H1 (cell line): ENCODE results near the gene E2F8. TPM values are rescaled to one million over a fixed set of nuclear protein-coding genes. Genes with fewer than 3 reads are reported as not detected.

Experiments used
- CTCF ChIA-PET: fragments of 300-600 bp; sonication (Branson Sonifier 250); formaldehyde crosslinking; loops from one replicate; lab custom pipeline; 2021; ENCODE audit not compliant: partially characterized antibody; lab: Charles Lee
- POLR2A ChIA-PET: fragments of 300-600 bp; sonication (Branson Sonifier 250); formaldehyde crosslinking; loops from one replicate; lab custom pipeline; 2021; ENCODE audit warnings: inconsistent platforms; ENCODE audit not compliant: partially characterized antibody; lab: Charles Lee
- DNase-seq, 2 experiments: peaks; one replicate each; pipeline versions ENCODE4 v3.0.0 to v3.0.0-alpha.2; 2010 to 2022; ENCODE audit warnings: low spot score in 2 of 2, low read depth in 1 of 2, mixed read lengths in 1 of 2
- FAIRE-seq: peaks from 2 replicates; lab custom pipeline; 2011; peaks lifted over from hg19 to GRCh38; lab: Jason Lieb, UNC
- H2AFZ ChIP-seq: 2 replicates; pipeline ENCODE4 v1.8.1; 2012; ENCODE audit warnings: low read length, inconsistent platforms
- H2AK5ac ChIP-seq: 2 replicates; pipeline ENCODE4 v1.6.1; 2013; ENCODE audit warnings: low read depth, low read length
- H2BK120ac ChIP-seq: replicated peaks from 2 replicates; pipeline ENCODE3; 2013; ENCODE audit warnings: low read depth, low read length, inconsistent platforms
- H2BK12ac ChIP-seq: 2 replicates; pipeline ENCODE4 v1.6.1; 2013; ENCODE audit warnings: low read depth, low read length
- H2BK15ac ChIP-seq: 2 replicates; pipeline ENCODE4 v1.6.1; 2013; ENCODE audit warnings: low read length
- H2BK20ac ChIP-seq: 2 replicates; pipeline ENCODE4 v1.6.1; 2013; ENCODE audit warnings: low read length
- H2BK5ac ChIP-seq: 2 replicates; pipeline ENCODE4 v1.6.1; 2013; ENCODE audit warnings: low read depth, low read length
- H3K14ac ChIP-seq: 2 replicates; pipeline ENCODE4 v1.6.1; 2013; ENCODE audit warnings: inconsistent platforms; ENCODE audit not compliant: insufficient read length
- H3K18ac ChIP-seq: 2 replicates; pipeline ENCODE4 v1.6.1; 2013; ENCODE audit warnings: low read length; ENCODE audit errors: extremely low read depth
- H3K23ac ChIP-seq: 2 replicates; pipeline ENCODE4 v1.6.1; 2013; ENCODE audit warnings: inconsistent platforms; ENCODE audit not compliant: insufficient read length
- H3K23me2 ChIP-seq: 2 replicates; pipeline ENCODE4 v1.6.1; 2013; ENCODE audit warnings: low read depth, low read length
- H3K27ac ChIP-seq: 2 replicates; pipeline ENCODE4 v1.6.1; 2011; ENCODE audit warnings: low read depth, low read length, inconsistent platforms
- H3K27me3 ChIP-seq, 4 experiments: replicated peaks in 1 of 4; 1 replicate in 1 of 4; 2 replicates in 3 of 4; pipeline versions ENCODE4 v1.6.1 to v1.8.1; 2011 to 2013; ENCODE audit warnings: low read length in 3 of 4, mild to moderate bottlenecking in 3 of 4, inconsistent platforms in 2 of 4, mixed read lengths in 2 of 4, moderate library complexity in 1 of 4; ENCODE audit not compliant: control insufficient read depth in 3 of 4, insufficient read depth in 3 of 4; ENCODE audit errors: extremely low read depth in 1 of 4
- H3K36me3 ChIP-seq, 4 experiments: 2 replicates each; pipeline versions ENCODE4 v1.6.1 to v1.8.1; 2011 to 2013; ENCODE audit warnings: mild to moderate bottlenecking in 4 of 4, low read length in 3 of 4, moderate library complexity in 2 of 4, control low read depth in 1 of 4, inconsistent platforms in 1 of 4; ENCODE audit not compliant: insufficient read depth in 4 of 4, control insufficient read depth in 2 of 4
- H3K4ac ChIP-seq: replicated peaks from 2 replicates; pipeline ENCODE3; 2013; ENCODE audit warnings: low read length, low read depth, mixed read lengths, inconsistent platforms; ENCODE audit not compliant: insufficient read length
- H3K4me1 ChIP-seq, 4 experiments: replicated peaks in 1 of 4; 1 replicate in 1 of 4; 2 replicates in 3 of 4; pipeline versions ENCODE4 v1.6.1 to v1.8.1; 2011 to 2013; ENCODE audit warnings: low read length in 3 of 4, inconsistent platforms in 2 of 4, mixed read lengths in 1 of 4; ENCODE audit not compliant: insufficient read depth in 4 of 4, control insufficient read depth in 3 of 4
- H3K4me2 ChIP-seq, 2 experiments: 2 replicates each; pipeline versions ENCODE4 v1.6.1 to v1.8.1; 2011 to 2013; ENCODE audit warnings: low read depth in 2 of 2, low read length in 2 of 2, control low read depth in 1 of 2, inconsistent platforms in 1 of 2, mild to moderate bottlenecking in 1 of 2; ENCODE audit not compliant: insufficient read depth in 1 of 2
- H3K4me3 ChIP-seq, 4 experiments: fragments of 200-600, 300-600 bp in 1 of 4; sonication (generic), shearing (Covaris generic), sonication (Bioruptor Twin) in 1 of 4; 2 replicates each; pipeline versions ENCODE4 v1.5.1 to v1.8.1; 2011 to 2016; ENCODE audit warnings: low read length in 4 of 4, low read depth in 3 of 4, control low read depth in 2 of 4, inconsistent platforms in 2 of 4, mild to moderate bottlenecking in 2 of 4, mixed read lengths in 1 of 4, moderate library complexity in 1 of 4; ENCODE audit not compliant: insufficient read depth in 2 of 4; ENCODE audit errors: extremely low read depth in 1 of 4
- H3K56ac ChIP-seq: replicated peaks from 2 replicates; pipeline ENCODE3; 2013; ENCODE audit warnings: low read depth, mild to moderate bottlenecking, mixed read lengths, low read length, inconsistent platforms; ENCODE audit not compliant: insufficient read length
- H3K79me1 ChIP-seq: 2 replicates; pipeline ENCODE4 v1.6.1; 2013; ENCODE audit warnings: low read depth, low read length, control low read depth
- H3K79me2 ChIP-seq, 2 experiments: 2 replicates each; pipeline versions ENCODE4 v1.6.1 to v1.8.1; 2012 to 2013; ENCODE audit warnings: low read length in 2 of 2, mild to moderate bottlenecking in 2 of 2, inconsistent platforms in 1 of 2; ENCODE audit not compliant: insufficient read depth in 2 of 2, control insufficient read depth in 1 of 2
- H3K9ac ChIP-seq, 4 experiments: replicated peaks in 1 of 4; 1 replicate in 1 of 4; 2 replicates in 3 of 4; pipeline versions ENCODE4 v1.6.1 to v1.8.1; 2011 to 2013; ENCODE audit warnings: low read depth in 3 of 4, low read length in 3 of 4, control low read depth in 2 of 4, mild to moderate bottlenecking in 2 of 4, moderate library complexity in 2 of 4, inconsistent platforms in 1 of 4; ENCODE audit errors: extremely low read depth in 1 of 4
- H3K9me3 ChIP-seq, 2 experiments: 2 replicates each; pipeline versions ENCODE4 v1.6.1 to v1.8.1; 2012 to 2013; ENCODE audit warnings: mild to moderate bottlenecking in 2 of 2, moderate library complexity in 2 of 2, control low read depth in 1 of 2, inconsistent platforms in 1 of 2, low read depth in 1 of 2, low read length in 1 of 2, mixed read lengths in 1 of 2; ENCODE audit not compliant: insufficient read depth in 2 of 2
- H4K20me1 ChIP-seq, 2 experiments: replicated peaks in 1 of 2; 2 replicates each; pipeline versions ENCODE3 to v1.8.1; 2011 to 2013; ENCODE audit warnings: inconsistent platforms in 2 of 2, low read length in 2 of 2, mild to moderate bottlenecking in 1 of 2; ENCODE audit not compliant: insufficient read depth in 2 of 2, control insufficient read depth in 1 of 2
- H4K5ac ChIP-seq: 2 replicates; pipeline ENCODE4 v1.6.1; 2013; ENCODE audit warnings: low read length, low read depth, mixed read lengths, inconsistent platforms; ENCODE audit not compliant: insufficient read length
- H4K8ac ChIP-seq: 2 replicates; pipeline ENCODE4 v1.8.0; 2013; ENCODE audit warnings: mild to moderate bottlenecking, moderate library complexity, low read length, inconsistent platforms; ENCODE audit not compliant: insufficient read depth; ENCODE audit errors: extremely low read depth
- H4K91ac ChIP-seq: replicated peaks from 2 replicates; pipeline ENCODE3; 2013; ENCODE audit warnings: low read length, mixed read lengths, inconsistent platforms; ENCODE audit not compliant: insufficient read length
- BACH1 ChIP-seq: IDR thresholded peaks from 2 replicates; pipeline ENCODE4 v1.6.1; 2012; ENCODE audit warnings: low read length, improper control_type of control experiment
- GTF2F1 ChIP-seq: IDR thresholded peaks from 2 replicates; pipeline ENCODE4 v1.6.1; 2012; ENCODE audit warnings: low read depth, low read length, improper control_type of control experiment, borderline replicate concordance
- NANOG ChIP-seq: IDR thresholded peaks from 2 replicates; pipeline ENCODE4 v1.6.1; 2011; ENCODE audit warnings: low read length, low read depth, mild to moderate bottlenecking, inconsistent platforms; ENCODE audit not compliant: insufficient read depth, poor library complexity, severe bottlenecking
- POU5F1 ChIP-seq: IDR thresholded peaks from 2 replicates; pipeline ENCODE4 v1.6.1; 2011; ENCODE audit warnings: low read depth, mild to moderate bottlenecking, low read length, moderate library complexity
- ZNF274 ChIP-seq: IDR thresholded peaks from 2 replicates; pipeline ENCODE4 v1.7.0; 2012; ENCODE audit warnings: low read length, borderline replicate concordance; ENCODE audit errors: extremely low read depth
- WGBS, 2 experiments: shearing (Covaris generic) in 1 of 2; methylation state at CpG; one replicate each; pipeline versions ENCODE4 v1.1.6 to v1.1.7; 2013 to 2015; ENCODE audit warnings: low lambda C conversion rate in 2 of 2, mixed read lengths in 2 of 2, inconsistent platforms in 1 of 2, low coverage in 1 of 2, missing lambda C conversion rate in 1 of 2; ENCODE audit not compliant: insufficient replicate concordance in 2 of 2, insufficient coverage in 1 of 2, insufficient read length in 1 of 2; ENCODE audit errors: extremely low coverage in 1 of 2, missing lambda C conversion rate in 1 of 2; 5-methylcytosine and 5-hydroxymethylcytosine counted together
- polyA plus RNA-seq, 7 experiments: library from polyadenylated mRNA; depleted of rRNA in 3 of 7; stranded (reverse) in 5 of 7; unstranded in 2 of 7; fragments of >200 nt in 5 of 7; fragments of 200-250 nt in 2 of 7; gene quantifications; 1 replicate in 5 of 7; 2 replicates in 1 of 7; 4 replicates in 1 of 7; pipeline versions ENCODE4 v1.2.1 to v1.2.3, GENCODE V29; 2011 to 2013; ENCODE audit warnings: missing spikeins in 2 of 7, mixed read lengths in 2 of 7
- total RNA-seq: library from RNA; stranded (reverse); fragmentation: NEBNext Ultra II Directional; extraction: Animal tissue kit (Norgen Biotek cat#: 25700); gene quantifications from 2 replicates; pipeline ENCODE4 v1.2.1, GENCODE V29; 2021

E2F8 gene
- total and polyA plus RNA-seq, 2 of the 8 experiments (the other 6 are each of a cell fraction or from before 2014, with no cell fraction given): 5.4 to 11.4 TPM

GRCh38 chr11:19183646-19184045, 57.1 kb downstream of the E2F8 start:
- CTCF ChIA-PET: interaction anchor here (0.7 kb wide), 1 partner anchor 383 kb away, joined by 3 read pairs; no protein-coding TSS in a partner anchor
- no peak for TF ChIP-seq POU5F1
- no peak for TF ChIP-seq NANOG
- TF ChIP-seq GTF2F1: no peak
- TF ChIP-seq BACH1: no peak
- no peak for TF ChIP-seq ZNF274

More at GRCh38 chr11:19183646-19184045, 57.1 kb downstream of the E2F8 start:
- no peak overlapping the region for H4K8ac ChIP-seq
- H3K27me3 ChIP-seq: no peaks in the 10 kb centered on the region; a peak in 1 of 7 replicates
- H3K27ac ChIP-seq: no peak overlapping the region
- H3K23ac ChIP-seq: no peak overlapping the region
- H3K23me2 ChIP-seq: no peaks in the 10 kb centered on the region
- no peak overlapping the region for H2BK20ac ChIP-seq
- no peak overlapping the region for H3K56ac ChIP-seq
- H3K4me2 ChIP-seq: no peak overlapping the region
- no peaks in the 10 kb centered on the region for H3K79me2 ChIP-seq
- H3K79me1 ChIP-seq: no peaks in the 10 kb centered on the region
- no peak overlapping the region for H3K4me3 ChIP-seq
- no peak for DNase-seq
- H3K4me1 ChIP-seq: peaks cover 0 to 1% (median 0%) of the 10 kb centered on the region in 4 experiments; a peak in 2 of 7 replicates
- H4K5ac ChIP-seq: no peak overlapping the region
- H4K20me1 ChIP-seq: no peaks in the 10 kb centered on the region
- WGBS, 2 experiments: 93% methylated on average over 7 of the region's 7 CpGs; no CpG with 5 or more reads in 1 of the 2 experiments
- H3K9me3 ChIP-seq: no peaks in the 10 kb centered on the region
- H4K91ac ChIP-seq: no peak overlapping the region
- POLR2A ChIA-PET: no interaction called here
- no peak overlapping the region for H2BK5ac ChIP-seq
- no peak for FAIRE-seq
- H3K36me3 ChIP-seq: no peaks in the 10 kb centered on the region
- H2BK12ac ChIP-seq: no peak overlapping the region
- no peak overlapping the region for H3K18ac ChIP-seq
- no peak overlapping the region for H3K9ac ChIP-seq
- H2BK15ac ChIP-seq: no peak overlapping the region
- H2AK5ac ChIP-seq: no peak overlapping the region
- no peak overlapping the region for H2BK120ac ChIP-seq
- no peak overlapping the region for H2AFZ ChIP-seq
- H3K4ac ChIP-seq: no peak overlapping the region
- H3K14ac ChIP-seq: no peak overlapping the region
